C4-2B (cell line): ENCODE measurements around the gene QPRT.

ENCODE experiments used
- CTCF ChIP-seq: fragments of 450-650 bp; conservative IDR thresholded peaks from 2 replicates; pipeline ENCODE4 v1.5.1; 2017; ENCODE audit warnings: mild to moderate bottlenecking
- ZFX ChIP-seq: fragments of 450-650 bp; IDR thresholded peaks from 2 replicates; pipeline ENCODE4 v1.6.1; 2017

GRCh38 chr16:29700253-29700987 is 21.4 kb downstream of the QPRT start:
- TF ChIP-seq CTCF = peak; percentile 94
- no peak for TF ChIP-seq ZFX
